Panc1 (cell line): ENCODE measurements around the gene CPNE9. TPM values are rescaled to one million over a fixed set of nuclear protein-coding genes. Genes with fewer than 3 reads are reported as not detected.
A peak's percentile ranks its signal among the peaks of the same experiment; 100 is the strongest.

Source experiments
- ATAC-seq: fragments of 200-7000 bp; cut with Tn5 transposase; 2 replicates; pipeline ENCODE4 v1.9.1; 2020; ENCODE audit warnings: mild to moderate bottlenecking, moderate library complexity
- BruUV-seq: library from RNA; stranded (reverse); fragments of 400-500 nt; replicated peaks from 2 replicates; lab custom pipeline; 2021; lab: Mats Ljungman, UMichigan
- CTCF ChIA-PET: fragments of 300-600 bp; sonication (Branson Sonifier 250); formaldehyde crosslinking; loops from one replicate; lab custom pipeline; 2022; ENCODE audit warnings: antibody characterized with exemption; lab: Charles Lee
- POLR2A ChIA-PET: fragments of 300-600 bp; sonication (Branson Sonifier 250); formaldehyde crosslinking; loops from one replicate; lab custom pipeline; 2022; ENCODE audit warnings: antibody characterized with exemption; lab: Charles Lee
- DNase-seq: peaks from one replicate; pipeline ENCODE4 v3.0.0-alpha.2; 2010; ENCODE audit warnings: low read depth, low spot score
- H3K27ac ChIP-seq: 2 replicates; pipeline ENCODE4 v1.5.1; 2011; ENCODE audit warnings: mild to moderate bottlenecking, low read length, inconsistent platforms
- H3K27me3 ChIP-seq: fragments of 200-500 bp; sonication (Bioruptor generic); 2 replicates; pipeline ENCODE4 v1.6.0; 2014; ENCODE audit warnings: low read length, inconsistent platforms; ENCODE audit not compliant: control insufficient read depth, insufficient read depth
- H3K36me3 ChIP-seq: fragments of 200-500 bp; sonication (Bioruptor generic); 2 replicates; pipeline ENCODE4 v1.5.1; 2014; ENCODE audit warnings: inconsistent platforms, mild to moderate bottlenecking, low read length, moderate library complexity; ENCODE audit not compliant: control insufficient read depth, insufficient read depth
- H3K4me1 ChIP-seq: 2 replicates; pipeline ENCODE4 v1.5.1; 2011; ENCODE audit warnings: inconsistent platforms, mild to moderate bottlenecking, low read length, moderate library complexity; ENCODE audit not compliant: control insufficient read depth, insufficient read depth
- H3K4me3 ChIP-seq, 2 experiments: 2 replicates each; pipeline ENCODE4 v1.5.1; 2011 to 2012; ENCODE audit warnings: low read depth in 2 of 2, low read length in 2 of 2, mild to moderate bottlenecking in 2 of 2, inconsistent platforms in 1 of 2, moderate library complexity in 1 of 2
- H3K9me3 ChIP-seq: fragments of 200-500 bp; sonication (Bioruptor generic); 2 replicates; pipeline ENCODE4 v1.5.1; 2014; ENCODE audit warnings: low read depth, mild to moderate bottlenecking, inconsistent platforms, low read length, moderate library complexity; ENCODE audit not compliant: control insufficient read depth, insufficient read depth
- POLR2AphosphoS5 ChIP-seq: IDR thresholded peaks from 2 replicates; pipeline ENCODE4 v1.6.1; 2012; ENCODE audit warnings: mild to moderate bottlenecking, low read depth, low read length, moderate library complexity
- SIN3A ChIP-seq: IDR thresholded peaks from 2 replicates; pipeline ENCODE4 v1.6.1; 2012; ENCODE audit warnings: low read depth, mild to moderate bottlenecking, low read length, moderate library complexity, borderline replicate concordance; ENCODE audit not compliant: insufficient read depth
- TCF7L2 ChIP-seq: IDR thresholded peaks from 2 replicates; pipeline ENCODE4 v1.6.1; 2011; ENCODE audit warnings: mild to moderate bottlenecking, low read depth, low read length, inconsistent platforms
- in situ Hi-C: cut with HindIII; loops from 2 replicates; pipeline ENCODE4 v1.10.0; 2016; ENCODE audit warnings: low sequenced_read_pairs, low pct_unique_long_range_greater_than_20kb
- intact Hi-C: fragments of 100-400 bp; cut with micrococcal nuclease; formaldehyde crosslinking; loops from one replicate; pipeline ENCODE4 v1.10.0; 2022; ENCODE audit not compliant: unreplicated experiment
- total RNA-seq: library from RNA; stranded (reverse); gene quantifications from one replicate; pipeline ENCODE4 v1.2.1, GENCODE V29; 2021; ENCODE audit not compliant: unreplicated experiment
- TF ChIP-seq, protein P1 (sequence below), 2 experiments: IDR thresholded peaks; 2 replicates each; pipeline ENCODE4 v1.6.1; 2011 to 2012; ENCODE audit warnings: low read depth in 2 of 2, control low read depth in 1 of 2, low read length in 1 of 2, mild to moderate bottlenecking in 1 of 2, moderate library complexity in 1 of 2; ENCODE audit not compliant: insufficient read depth in 1 of 2
- TF ChIP-seq, protein P2 (sequence below): fragments of 450-650 bp; IDR thresholded peaks from 2 replicates; pipeline ENCODE4 v1.5.1; 2017; ENCODE audit warnings: mild to moderate bottlenecking

The CPNE9 gene
- total RNA-seq, 1 experiment from 2014 or later, result 0.13 TPM

DNA sequence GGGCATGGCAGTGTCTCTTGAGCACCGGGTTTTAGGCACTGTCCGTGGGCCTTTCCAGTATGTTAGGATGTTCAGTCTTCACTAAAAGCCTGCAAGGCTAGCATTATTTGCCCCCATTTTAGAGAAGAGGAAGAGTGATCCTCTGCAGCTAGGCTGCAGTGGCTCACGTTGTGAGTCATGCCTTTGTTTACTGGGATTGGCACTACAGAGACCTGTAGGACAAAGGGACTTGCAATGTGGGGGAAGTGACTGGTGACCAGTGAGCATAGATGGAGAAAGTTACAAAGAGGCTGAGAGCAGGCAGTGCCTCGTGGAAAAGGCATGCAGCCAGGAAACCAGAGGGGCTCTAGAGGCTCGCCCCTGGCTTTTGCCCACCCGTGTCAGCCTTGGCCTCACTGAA lies 26.8 kb upstream of the CPNE9 start:
- H3K36me3 ChIP-seq, result no peaks in the 10 kb centered on the region; the same call in 1 of the 2 replicates
- CTCF ChIA-PET, result no interaction called here

DNA sequence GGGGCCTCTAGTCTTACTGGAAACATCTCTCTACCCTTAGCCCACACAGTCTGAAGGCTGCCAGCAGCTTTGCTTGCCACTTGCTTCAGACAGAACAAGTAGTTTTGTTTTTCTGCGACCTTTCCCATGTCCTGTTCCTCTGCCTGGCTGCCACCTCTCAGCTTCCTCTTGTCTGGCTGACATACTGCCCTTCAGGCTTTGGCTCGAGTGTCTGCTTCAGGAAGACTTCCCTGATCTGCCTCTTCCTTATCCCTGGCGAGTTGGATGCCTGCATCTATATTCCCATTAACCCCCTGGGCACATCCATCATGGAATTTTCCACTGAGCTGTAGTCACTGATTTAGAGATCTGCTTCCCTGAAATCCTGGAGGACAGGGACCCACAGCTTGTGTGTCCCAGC lies 25.1 kb upstream of the CPNE9 start:
- ATAC-seq, result no peak
- TF ChIP-seq TCF7L2 (no peak), SIN3A (no peak), POLR2AphosphoS5 (no peak)
- TF ChIP-seq, protein P1, sequence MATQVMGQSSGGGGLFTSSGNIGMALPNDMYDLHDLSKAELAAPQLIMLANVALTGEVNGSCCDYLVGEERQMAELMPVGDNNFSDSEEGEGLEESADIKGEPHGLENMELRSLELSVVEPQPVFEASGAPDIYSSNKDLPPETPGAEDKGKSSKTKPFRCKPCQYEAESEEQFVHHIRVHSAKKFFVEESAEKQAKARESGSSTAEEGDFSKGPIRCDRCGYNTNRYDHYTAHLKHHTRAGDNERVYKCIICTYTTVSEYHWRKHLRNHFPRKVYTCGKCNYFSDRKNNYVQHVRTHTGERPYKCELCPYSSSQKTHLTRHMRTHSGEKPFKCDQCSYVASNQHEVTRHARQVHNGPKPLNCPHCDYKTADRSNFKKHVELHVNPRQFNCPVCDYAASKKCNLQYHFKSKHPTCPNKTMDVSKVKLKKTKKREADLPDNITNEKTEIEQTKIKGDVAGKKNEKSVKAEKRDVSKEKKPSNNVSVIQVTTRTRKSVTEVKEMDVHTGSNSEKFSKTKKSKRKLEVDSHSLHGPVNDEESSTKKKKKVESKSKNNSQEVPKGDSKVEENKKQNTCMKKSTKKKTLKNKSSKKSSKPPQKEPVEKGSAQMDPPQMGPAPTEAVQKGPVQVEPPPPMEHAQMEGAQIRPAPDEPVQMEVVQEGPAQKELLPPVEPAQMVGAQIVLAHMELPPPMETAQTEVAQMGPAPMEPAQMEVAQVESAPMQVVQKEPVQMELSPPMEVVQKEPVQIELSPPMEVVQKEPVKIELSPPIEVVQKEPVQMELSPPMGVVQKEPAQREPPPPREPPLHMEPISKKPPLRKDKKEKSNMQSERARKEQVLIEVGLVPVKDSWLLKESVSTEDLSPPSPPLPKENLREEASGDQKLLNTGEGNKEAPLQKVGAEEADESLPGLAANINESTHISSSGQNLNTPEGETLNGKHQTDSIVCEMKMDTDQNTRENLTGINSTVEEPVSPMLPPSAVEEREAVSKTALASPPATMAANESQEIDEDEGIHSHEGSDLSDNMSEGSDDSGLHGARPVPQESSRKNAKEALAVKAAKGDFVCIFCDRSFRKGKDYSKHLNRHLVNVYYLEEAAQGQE (IDR thresholded peaks at IDR 0.05; ENCODE audit: insufficient read depth in 1 of 2, low read depth in 2 of 2, low read length in 1 of 2), result no peak
- TF ChIP-seq, protein P2, sequence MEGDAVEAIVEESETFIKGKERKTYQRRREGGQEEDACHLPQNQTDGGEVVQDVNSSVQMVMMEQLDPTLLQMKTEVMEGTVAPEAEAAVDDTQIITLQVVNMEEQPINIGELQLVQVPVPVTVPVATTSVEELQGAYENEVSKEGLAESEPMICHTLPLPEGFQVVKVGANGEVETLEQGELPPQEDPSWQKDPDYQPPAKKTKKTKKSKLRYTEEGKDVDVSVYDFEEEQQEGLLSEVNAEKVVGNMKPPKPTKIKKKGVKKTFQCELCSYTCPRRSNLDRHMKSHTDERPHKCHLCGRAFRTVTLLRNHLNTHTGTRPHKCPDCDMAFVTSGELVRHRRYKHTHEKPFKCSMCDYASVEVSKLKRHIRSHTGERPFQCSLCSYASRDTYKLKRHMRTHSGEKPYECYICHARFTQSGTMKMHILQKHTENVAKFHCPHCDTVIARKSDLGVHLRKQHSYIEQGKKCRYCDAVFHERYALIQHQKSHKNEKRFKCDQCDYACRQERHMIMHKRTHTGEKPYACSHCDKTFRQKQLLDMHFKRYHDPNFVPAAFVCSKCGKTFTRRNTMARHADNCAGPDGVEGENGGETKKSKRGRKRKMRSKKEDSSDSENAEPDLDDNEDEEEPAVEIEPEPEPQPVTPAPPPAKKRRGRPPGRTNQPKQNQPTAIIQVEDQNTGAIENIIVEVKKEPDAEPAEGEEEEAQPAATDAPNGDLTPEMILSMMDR, result no peak
- no peak overlapping the region for H3K27ac ChIP-seq
- no peaks in the 10 kb centered on the region for H3K27me3 ChIP-seq
- ChIA-PET CTCF (no interaction called here), POLR2A (no interaction called here)
- H3K9me3 ChIP-seq, result no peaks in the 10 kb centered on the region
- H3K4me1 ChIP-seq, result no peaks in the 10 kb centered on the region
- no TSS peak for BruUV-seq
- no peak overlapping the region for H3K4me3 ChIP-seq
- in situ Hi-C loops (no loop called here), intact Hi-C loops (no loop called here)
- DNase-seq, result no peak
- H3K36me3 ChIP-seq, result no peaks in the 10 kb centered on the region; the same call in 1 of the 2 replicates

More for the DNA sequence above, 26.8 kb upstream of the CPNE9 start:
- Histone ChIP-seq H3K27me3 (no peaks in the 10 kb centered on the region), H3K4me3 (no peak overlapping the region), H3K27ac (no peak overlapping the region), H3K4me1 (no peaks in the 10 kb centered on the region), H3K9me3 (no peaks in the 10 kb centered on the region)
- in situ Hi-C loops (no loop called here), intact Hi-C loops (no loop called here)
- no peak for DNase-seq
- TF ChIP-seq, protein P1 (IDR thresholded peaks at IDR 0.05; ENCODE audit: insufficient read depth in 1 of 2, low read depth in 2 of 2, low read length in 1 of 2), result no peak
- no peak for TF ChIP-seq TCF7L2
- TF ChIP-seq, protein P2, result no peak
- TF ChIP-seq SIN3A, result no peak
- no peak for TF ChIP-seq POLR2AphosphoS5
- peak; percentile 70; the same call in 1 of the 2 replicates for ATAC-seq
- POLR2A ChIA-PET, result no interaction called here
- BruUV-seq, result no TSS peak
